Right lobe of liver (tissue), 6 donors: Measurements from ENCODE around the gene MYMK. TPM values are rescaled to one million over a fixed set of nuclear protein-coding genes. Genes with fewer than 3 reads are reported as not detected.

Source experiments
- ATAC-seq, 4 donors: fragments of 200-7000 bp; cut with Tn5 transposase; one replicate each; pipeline ENCODE4 v1.9.1; 2020; ENCODE audit warnings: mild to moderate bottlenecking in 4 of 4, moderate library complexity in 4 of 4
- DNase-seq, 3 donors: peaks; one replicate each; pipeline ENCODE4 v3.0.0-alpha.2; 2020
- H3K27ac ChIP-seq, 3 donors: fragments of 200-600 bp; one replicate each; pipeline ENCODE4 v1.8.0; 2022
- H3K27me3 ChIP-seq, 2 donors: fragments of 200-600 bp; one replicate each; pipeline ENCODE4 v1.8.0; 2022
- H3K36me3 ChIP-seq, 4 donors: fragments of 200-600 bp; sonication (generic) in 1 of 4; one replicate each; pipeline versions ENCODE4 v1.5.1 to v1.8.0; 2017 to 2022; ENCODE audit warnings: control low read depth in 1 of 4
- H3K4me1 ChIP-seq, 4 donors: fragments of 200-600 bp; sonication (generic) in 1 of 4; one replicate each; pipeline versions ENCODE4 v1.5.1 to v1.8.0; 2017 to 2022; ENCODE audit warnings: control low read depth in 1 of 4
- H3K4me3 ChIP-seq, 3 donors: fragments of 200-600 bp; one replicate each; pipeline ENCODE4 v1.8.0; 2022
- H3K9me3 ChIP-seq, 4 donors: fragments of 200-600 bp; sonication (generic) in 1 of 4; one replicate each; pipeline versions ENCODE4 v1.5.1 to v1.8.0; 2017 to 2022; ENCODE audit warnings: control low read depth in 1 of 4
- CTCF ChIP-seq, 4 donors: fragments of 200-600 bp in 3 of 4; fragments of 450-650 bp in 1 of 4; IDR thresholded peaks; one replicate each; pipeline versions ENCODE4 v1.5.1 to v1.8.0; 2016 to 2022; ENCODE audit warnings: antibody characterized with exemption in 4 of 4, mild to moderate bottlenecking in 2 of 4
- POLR2A ChIP-seq: fragments of 450-650 bp; IDR thresholded peaks from one replicate; pipeline ENCODE4 v1.6.1; 2017; ENCODE audit warnings: antibody characterized with exemption, mild to moderate bottlenecking
- WGBS: methylation state at CpG from one replicate; pipeline ENCODE4 v1.1.6; 2018; ENCODE audit warnings: low coverage, low lambda C conversion rate; ENCODE audit not compliant: insufficient coverage; ENCODE audit errors: missing lambda C conversion rate; 5-methylcytosine and 5-hydroxymethylcytosine counted together
- intact Hi-C, 2 donors: fragments of 100-400 bp; cut with DNase I; formaldehyde crosslinking; loops; one replicate each; pipeline versions ENCODE4 v1.11.2 to v1.14.1; 2022
- total RNA-seq, 6 experiments: library from RNA; depleted of rRNA in 2 of 6; stranded (reverse); fragments of >200 nt in 2 of 6; fragmentation: NEBNext Ultra II Directional in 3 of 6; extraction: Animal tissue kit (Norgen Biotek cat#: 25700) in 3 of 6; gene quantifications; one replicate each; pipeline versions ENCODE4 v1.1.0 to v1.2.4, GENCODE V29; 2016 to 2023
- donor health status: DM: no; HTN: yes; CAD: no.
- donor health status: DM: no; HTN: no; CAD: no.
- donor health status: DM: no; HTN: no; CAD: no.
- donor health status: DM: no; HTN: yes; CAD: no.
- donor health status: DM: no; HTN: yes; CAD: no.

The MYMK gene
- total RNA-seq, 6 experiments from 2014 or later, result not detected

DNA sequence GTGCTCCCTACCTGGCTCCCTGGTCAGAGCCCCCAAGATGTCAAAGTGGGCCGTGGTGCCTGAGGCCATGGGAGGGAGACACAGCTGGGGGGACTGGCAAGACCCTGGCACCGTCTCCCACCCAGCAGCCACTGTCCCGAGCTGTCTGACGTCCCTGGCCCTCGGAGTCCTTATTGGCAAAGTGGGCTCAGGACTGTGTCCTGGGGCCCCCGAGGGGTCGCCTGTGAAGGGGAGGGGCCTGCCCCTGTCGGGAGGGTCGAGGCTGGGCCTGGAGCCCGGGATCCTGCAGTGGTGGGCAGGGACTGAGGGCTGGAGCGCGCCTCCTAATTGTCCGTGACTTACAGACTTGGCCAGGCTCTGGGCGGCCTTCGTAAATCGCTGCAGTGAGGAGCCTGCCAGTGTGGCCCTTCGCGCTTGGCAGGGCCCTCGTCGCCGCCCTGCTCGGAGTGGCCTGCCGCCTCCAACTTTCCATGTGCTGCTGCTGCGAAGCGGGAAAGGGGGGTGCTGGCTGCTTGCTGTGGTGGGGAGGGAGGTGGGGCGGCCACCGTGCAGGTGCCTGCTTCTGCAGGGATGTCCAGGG lies 13.7 kb downstream of the MYMK start:
- H3K27ac ChIP-seq, result no peak overlapping the region
- WGBS, result 100% methylated on average over 1 of the region's 27 CpGs

GRCh38 chr9:133509179-133510083 lies 15.3 kb downstream of the MYMK start:
- H3K36me3 ChIP-seq, result no peaks in the 10 kb centered on the region
- H3K27me3 ChIP-seq, result no peaks in the 10 kb centered on the region
- peak overlapping the region in 1 of 3 donors; percentile 9 for H3K4me3 ChIP-seq
- intact Hi-C loops, result loop anchor here in 1 of 2 donors (10.0 kb wide), 1 partner anchor 205 kb away; no protein-coding TSS in a partner anchor
- H3K4me1 ChIP-seq, result peaks cover 0 to 35% (median 14%) of the 10 kb centered on the region in 4 donors
- ATAC-seq (peak; percentile 67 to 81 (median 76)), DNase-seq (peak; percentile 70 to 82 (median 79))
- peak overlapping the region; percentile 19 to 60 (median 38) for H3K27ac ChIP-seq
- WGBS, result 2% methylated on average over 16 of the region's 26 CpGs
- H3K9me3 ChIP-seq, result no peaks in the 10 kb centered on the region
- TF ChIP-seq CTCF (IDR thresholded peaks at IDR 0.05) (peak in 1 of 4 donors; percentile 15), POLR2A (peak; percentile 70)

More for the DNA sequence above, 13.7 kb downstream of the MYMK start:
- Histone ChIP-seq H3K27me3 (no peaks in the 10 kb centered on the region), H3K4me1 (peaks cover 0 to 31% (median 14%) of the 10 kb centered on the region in 4 donors), H3K36me3 (no peaks in the 10 kb centered on the region), H3K9me3 (no peaks in the 10 kb centered on the region), H3K4me3 (no peak overlapping the region)
- DNase-seq (no peak), ATAC-seq (no peak)
- TF ChIP-seq POLR2A (no peak), CTCF (IDR thresholded peaks at IDR 0.05) (no peak)
- intact Hi-C loops, result no loop called here

GRCh38 chr9:133508046-133508445 lies 16.7 kb downstream of the MYMK start:
- Histone ChIP-seq H3K4me1 (peaks cover 0 to 35% (median 14%) of the 10 kb centered on the region in 4 donors), H3K9me3 (no peaks in the 10 kb centered on the region), H3K27me3 (no peaks in the 10 kb centered on the region), H3K27ac (no peak overlapping the region), H3K4me3 (no peak overlapping the region), H3K36me3 (no peaks in the 10 kb centered on the region)
- no peak for TF ChIP-seq CTCF (IDR thresholded peaks at IDR 0.05)
- no peak for TF ChIP-seq POLR2A
- intact Hi-C loops, result loop anchor here in 1 of 2 donors (10.0 kb wide), 1 partner anchor 207 kb away; no protein-coding TSS in a partner anchor
- DNase-seq (no peak), ATAC-seq (no peak)
- 92% methylated on average over 7 of the region's 8 CpGs for WGBS

- WGBS, result 93% methylated on average over 4 of the region's 24 CpGs
- H3K27me3 ChIP-seq, result no peaks in the 10 kb centered on the region
- no peak overlapping the region for H3K4me3 ChIP-seq
- DNase-seq, result no peak
- no peak for ATAC-seq
- peak overlapping the region in 1 of 3 donors; percentile 59 for H3K27ac ChIP-seq
- intact Hi-C loops, result loop anchor here in 1 of 2 donors (10.0 kb wide), 1 partner anchor 207 kb away; no protein-coding TSS in a partner anchor
- TF ChIP-seq POLR2A (no peak), CTCF (IDR thresholded peaks at IDR 0.05) (no peak)
- H3K9me3 ChIP-seq, result peaks cover 0 to 3% (median 0%) of the 10 kb centered on the region in 4 donors
- no peaks in the 10 kb centered on the region for H3K36me3 ChIP-seq
- H3K4me1 ChIP-seq, result peaks cover 0 to 35% (median 14%) of the 10 kb centered on the region in 4 donors
Measured at GRCh38 chr9:133507246-133507965, 17.4 kb downstream of the MYMK start.
